GM21717 (cell line): ENCODE results near the gene WDR6.

Experiments
- ATAC-seq: cut with Tn5 transposase; IDR thresholded peaks from one replicate; pipeline ENCODE4 v1.9.1; 2021; ENCODE audit warnings: mild to moderate bottlenecking, moderate library complexity; ENCODE audit not compliant: unreplicated experiment

The WDR6 gene

GRCh38 chr3:49028673-49029562, 21.7 kb downstream of the WDR6 start, which contains the start of gene IMPDH2:
Gene IMPDH2 (minus strand): TSS chr3:49029398. CDS start chr3:49029350, 48 bp downstream.
- peak; percentile 77 for ATAC-seq

GRCh38 chr3:49029563-49029884, 22.3 kb downstream of the WDR6 start:
- no peak for ATAC-seq

- ATAC-seq, result no peak
These were observed 23.1 kb downstream of the WDR6 start for GRCh38 chr3:49030321-49030720.

GRCh38 chr3:49032646-49033304, 25.6 kb downstream of the WDR6 start:
- no peak for ATAC-seq

- no peak for ATAC-seq
These were observed 27.5 kb downstream of the WDR6 start for GRCh38 chr3:49034650-49035049.

GRCh38 chr3:49035281-49035680, 28.1 kb downstream of the WDR6 start:
- ATAC-seq, result no peak

GRCh38 chr3:49053543-49053942, 46.4 kb downstream of the WDR6 start:
- ATAC-seq, result no peak

- no peak for ATAC-seq
These were observed 47.2 kb downstream of the WDR6 start for GRCh38 chr3:49054344-49054862.

- ATAC-seq, result no peak
These were observed 50.1 kb downstream of the WDR6 start for GRCh38 chr3:49057268-49057667.

GRCh38 chr3:49058011-49058410, 50.8 kb downstream of the WDR6 start:
- ATAC-seq, result no peak
